Measurements from ENCODE around the gene GJC2. TPM values are rescaled to one million over a fixed set of nuclear protein-coding genes. Genes with fewer than 3 reads are reported as not detected.

GJC2 gene
- total RNA-seq, 1 experiment from 2014 or later: 1.6 TPM

- H3K36me3 Mint-ChIP-seq (ENCODE audit: insufficient read depth in 1 of 3, low read depth in 3 of 3): no peaks in the 10 kb centered on the region
- no peak overlapping the region for H3K56ac ChIP-seq (ENCODE audit: insufficient read length, low read depth, low read length)
- WGBS (ENCODE audit: extremely low coverage, insufficient read length, low lambda C conversion rate): no CpG with 5 or more reads among the region's 11 CpGs
These were observed 4.4 kb downstream of the GJC2 start for GRCh38 chr1:228154021-228154669.

More at GRCh38 chr1:228154021-228154669, 4.4 kb downstream of the GJC2 start:
- H4K5ac ChIP-seq (ENCODE audit: insufficient read length, low read depth, low read length): no peak overlapping the region
- Mint-ChIP-seq H3K4me1 (peaks cover 3 to 9% of the 10 kb centered on the region in 2 experiments; a peak in 2 of 4 replicates), H3K9me3 (no peaks in the 10 kb centered on the region), H3K4me3 (no peak overlapping the region), H3K27ac (no peak overlapping the region), H3K27me3 (ENCODE audit: low read depth) (no peaks in the 10 kb centered on the region)
- no peaks in the 10 kb centered on the region for H3K9me3 ChIP-seq (ENCODE audit: control insufficient read depth, low read depth, low read length)
- no peak overlapping the region for H3K4ac ChIP-seq (ENCODE audit: low read depth, low read length)
- no peak overlapping the region for H4K8ac ChIP-seq (replicated peaks; ENCODE audit: insufficient read length, low read depth, low read length)
- H3T11ph ChIP-seq (ENCODE audit: low read length): no peak overlapping the region
- no peak overlapping the region for H3K27ac ChIP-seq (ENCODE audit: insufficient read length, low read depth, low read length)
- no peak overlapping the region for H3K18ac ChIP-seq (ENCODE audit: insufficient read length, low read depth, low read length)
- no peak overlapping the region for H4K91ac ChIP-seq (ENCODE audit: insufficient read length, low read depth, low read length)
- H3K23me2 ChIP-seq (ENCODE audit: insufficient read length, low read depth, low read length, poor library complexity, severe bottlenecking): no peaks in the 10 kb centered on the region
- no peaks in the 10 kb centered on the region for H3K79me1 ChIP-seq (ENCODE audit: insufficient read depth, low read depth, low read length, poor library complexity, severe bottlenecking)
- no peak overlapping the region for H2BK15ac ChIP-seq (ENCODE audit: low read depth, low read length)
- H4K20me1 ChIP-seq (ENCODE audit: control insufficient read depth, insufficient read depth, insufficient read length): peaks cover 3% of the 10 kb centered on the region
- H3K4me2 ChIP-seq (ENCODE audit: insufficient read depth, insufficient read length, low read length): no peak overlapping the region
- no peak for TF ChIP-seq CTCF (conservative IDR thresholded peaks at IDR 0.05)
- H2AK5ac ChIP-seq (ENCODE audit: insufficient read length, low read length): no peak overlapping the region
- H2BK20ac ChIP-seq (ENCODE audit: low read depth, low read length, poor library complexity, severe bottlenecking): no peak overlapping the region
- no peak overlapping the region for H3K23ac ChIP-seq (ENCODE audit: insufficient read length, low read depth, low read length)
- no peaks in the 10 kb centered on the region; the same call in 1 of the 2 replicates for H3K27me3 ChIP-seq (ENCODE audit: insufficient read depth, low read length)
- no peak overlapping the region for H2AFZ ChIP-seq (ENCODE audit: low read length)
- H3K14ac ChIP-seq (ENCODE audit: insufficient read depth, low read length): no peak overlapping the region
- no peak overlapping the region for H3K9ac ChIP-seq (ENCODE audit: extremely low read depth, insufficient read length, low read length)
- H2BK12ac ChIP-seq (ENCODE audit: insufficient read length, low read depth, low read length): no peak overlapping the region
- no peaks in the 10 kb centered on the region for H3K4me1 ChIP-seq (ENCODE audit: insufficient read depth, low read length)
- H2BK5ac ChIP-seq (ENCODE audit: insufficient read length, low read length): no peak overlapping the region
- no peaks in the 10 kb centered on the region for H3K79me2 ChIP-seq (ENCODE audit: insufficient read depth, low read length)
- DNase-seq: no peak
- H2BK120ac ChIP-seq (ENCODE audit: low read depth, low read length, poor library complexity, severe bottlenecking): no peak overlapping the region

Measured in H9 (cell line).